K562 (cell line): ENCODE results near the gene UBAC2. TPM values are rescaled to one million over a fixed set of nuclear protein-coding genes. Genes with fewer than 3 reads are reported as not detected.

ENCODE experiments used
- ATAC-seq: fragments of 200-7000 bp; cut with Tn5 transposase; 3 replicates; pipeline ENCODE4 v1.9.1; 2020; ENCODE audit warnings: moderate library complexity
- BruUV-seq: library from RNA; stranded (reverse); fragments of 400-500 nt; replicated peaks from 2 replicates; lab custom pipeline; 2021; lab: Mats Ljungman, UMichigan
- CTCF ChIA-PET: fragments of 300-600 bp; formaldehyde crosslinking; extraction: SDS; loops from one replicate; lab custom pipeline; 2021; ENCODE audit warnings: low intra/inter-chr PET ratio; lab: Yijun Ruan, JAX
- POLR2A ChIA-PET: fragments of 300-600, 350-650 bp; sonication (Branson Sonifier 250); formaldehyde crosslinking; extraction: SDS; loops from one replicate; lab custom pipeline; 2021; ENCODE audit warnings: antibody characterized with exemption, inconsistent platforms; lab: Yijun Ruan, JAX
- DNase-seq, 4 experiments: peaks; one replicate each; pipeline versions ENCODE4 v3.0.0 to v3.0.0-alpha.2; 2011 to 2018; ENCODE audit warnings: low spot score in 3 of 4, mixed read lengths in 3 of 4; ENCODE audit errors: extremely low read depth in 1 of 4
- FAIRE-seq: peaks from 2 replicates; lab custom pipeline; 2011; peaks lifted over from hg19 to GRCh38; lab: Jason Lieb, UNC
- H2AFZ ChIP-seq: 2 replicates; pipeline ENCODE4 v1.6.0; 2011; ENCODE audit warnings: low read depth, low read length, control low read depth, inconsistent platforms
- H3K27ac ChIP-seq: fragments of 200-600 bp; 3 replicates; pipeline ENCODE4 v1.8.0; 2011; ENCODE audit warnings: low read depth, mild to moderate bottlenecking, control low read depth, inconsistent platforms, low read length, moderate library complexity, mixed read lengths; ENCODE audit errors: extremely low read depth
- H3K27me3 ChIP-seq, 2 experiments: fragments of 300-600 bp in 1 of 2; 2 replicates in 1 of 2; 3 replicates in 1 of 2; pipeline versions ENCODE4 v1.6.0 to v1.8.0; 2011; ENCODE audit warnings: inconsistent platforms in 2 of 2, low read length in 2 of 2, mild to moderate bottlenecking in 1 of 2, mixed read lengths in 1 of 2, moderate library complexity in 1 of 2; ENCODE audit not compliant: control insufficient read depth in 2 of 2, insufficient read depth in 2 of 2
- H3K36me3 ChIP-seq: fragments of 300-600 bp; 3 replicates; pipeline ENCODE4 v1.8.0; 2011; ENCODE audit warnings: mild to moderate bottlenecking, low read length, inconsistent platforms; ENCODE audit not compliant: control insufficient read depth, insufficient read depth
- H3K4me1 ChIP-seq, 2 experiments: fragments of 200-600 bp in 1 of 2; replicated peaks in 1 of 2; 2 replicates in 1 of 2; 3 replicates in 1 of 2; pipeline versions ENCODE4 v1.5.1 to v1.8.0; 2011; ENCODE audit warnings: inconsistent platforms in 2 of 2, low read length in 2 of 2, mild to moderate bottlenecking in 1 of 2, mixed read lengths in 1 of 2, moderate library complexity in 1 of 2; ENCODE audit not compliant: control insufficient read depth in 2 of 2, insufficient read depth in 2 of 2
- H3K4me2 ChIP-seq: 2 replicates; pipeline ENCODE4 v1.6.1; 2011; ENCODE audit warnings: low read length, control low read depth, inconsistent platforms, mixed read lengths; ENCODE audit not compliant: insufficient read depth
- H3K4me3 ChIP-seq: fragments of 200-600 bp; sonication (generic), shearing (Covaris generic); 2 replicates; pipeline ENCODE4 v1.5.1; 2016; ENCODE audit warnings: control low read depth, inconsistent platforms
- H3K79me2 ChIP-seq: fragments of 200-600 bp; 3 replicates; pipeline ENCODE4 v1.8.0; 2011; ENCODE audit warnings: low read length, inconsistent platforms; ENCODE audit not compliant: control insufficient read depth, insufficient read depth
- H3K9ac ChIP-seq, 2 experiments: 2 replicates each; pipeline versions ENCODE4 v1.6.0 to v1.6.1; 2011; ENCODE audit warnings: low read depth in 2 of 2, low read length in 2 of 2, control low read depth in 1 of 2, inconsistent platforms in 1 of 2, mild to moderate bottlenecking in 1 of 2, mixed read lengths in 1 of 2; ENCODE audit not compliant: insufficient read depth in 1 of 2
- H3K9me1 ChIP-seq: one replicate; pipeline ENCODE4 v1.6.0; 2011; ENCODE audit warnings: inconsistent platforms, mild to moderate bottlenecking, low read length, moderate library complexity; ENCODE audit not compliant: control insufficient read depth, insufficient read depth
- H3K9me3 ChIP-seq: replicated peaks from 2 replicates; pipeline ENCODE4 v1.5.1; 2011; ENCODE audit warnings: low read depth, low read length, inconsistent platforms; ENCODE audit not compliant: control insufficient read depth, insufficient read depth
- H4K20me1 ChIP-seq: replicated peaks from 2 replicates; pipeline ENCODE4 v1.6.1; 2011; ENCODE audit warnings: low read length, inconsistent platforms, mixed read lengths; ENCODE audit not compliant: control insufficient read depth, insufficient read depth
- CHCHD3 ChIP-seq: fragments of 250-450 bp; sonication (Bioruptor Pico); IDR thresholded peaks from 2 replicates; pipeline ENCODE4 v2.1.2; 2022; ENCODE audit warnings: mild to moderate bottlenecking
- FOXA3 ChIP-seq, 2 experiments: fragments of 450-650 bp in 1 of 2; sonication (generic) in 1 of 2; formaldehyde crosslinking; IDR thresholded peaks in 1 of 2; conservative IDR thresholded peaks in 1 of 2; 2 replicates each; pipeline versions ENCODE4 v1.4.0 to v1.8.0; 2020 to 2022; ENCODE audit warnings: mild to moderate bottlenecking in 2 of 2, missing genetic modification reagents in 1 of 2
- HDGF ChIP-seq: fragments of 450-650 bp; IDR thresholded peaks from 2 replicates; pipeline ENCODE4 v1.6.1; 2016
- JUN ChIP-seq, 2 experiments: sonication (generic) in 1 of 2; formaldehyde crosslinking in 1 of 2; IDR thresholded peaks; 2 replicates each; pipeline versions ENCODE4 v1.6.1 to v1.8.0; 2012 to 2022; ENCODE audit warnings: borderline replicate concordance in 2 of 2, mild to moderate bottlenecking in 2 of 2, improper control_type of control experiment in 1 of 2, low read depth in 1 of 2, low read length in 1 of 2, missing genetic modification reagents in 1 of 2
- RFX1 ChIP-seq: fragments of 450-650 bp; IDR thresholded peaks from 2 replicates; pipeline ENCODE4 v1.6.1; 2016; ENCODE audit warnings: mild to moderate bottlenecking, moderate library complexity
- SOX6 ChIP-seq: fragments of 450-650 bp; IDR thresholded peaks from 2 replicates; pipeline ENCODE4 v1.6.1; 2014; ENCODE audit warnings: mild to moderate bottlenecking
- TGIF2 ChIP-seq: sonication (generic); formaldehyde crosslinking; IDR thresholded peaks from 2 replicates; pipeline ENCODE4 v1.8.1; 2022; ENCODE audit warnings: mild to moderate bottlenecking, missing genetic modification reagents, moderate library complexity
- ZNF766 ChIP-seq: fragments of 200-800 bp; sonication (Bioruptor generic); conservative IDR thresholded peaks from 2 replicates; pipeline ENCODE4 v1.6.1; 2016; ENCODE audit warnings: missing genetic modification characterization, missing compliant biosample characterization
- WGBS: fragments of 100-300 bp; shearing (Covaris generic); methylation state at CpG from one replicate; pipeline ENCODE4 v1.1.6; 2016; ENCODE audit warnings: low coverage, mixed read lengths; ENCODE audit not compliant: insufficient coverage; ENCODE audit errors: missing lambda C conversion rate; 5-methylcytosine and 5-hydroxymethylcytosine counted together
- in situ Hi-C: fragments of 300-500 bp; cut with MboI; formaldehyde crosslinking; loops from 4 replicates; pipeline ENCODE4 v1.15.0; 2018; ENCODE audit warnings: inconsistent platforms, mixed read lengths
- intact Hi-C: fragments of 100-400 bp; cut with micrococcal nuclease; formaldehyde crosslinking; loops from 2 replicates; pipeline ENCODE4 v1.14.2; 2022
- polyA plus RNA-seq, 8 experiments: library from polyadenylated mRNA; depleted of rRNA in 4 of 8; stranded (reverse) in 5 of 8; unstranded in 3 of 8; fragments of >200 nt; fragmentation: Nextera tagmentation in 2 of 8; fragmentation: Illumina TruSeq in 1 of 8; extraction: Ambion mirVana in 2 of 8; extraction: Trizol in 1 of 8; gene quantifications; 2 replicates each; pipeline versions ENCODE4 v1.2.1 to v1.2.3, GENCODE V29; 2011 to 2014; ENCODE audit warnings: inconsistent platforms in 1 of 8, missing spikeins in 1 of 8
- total RNA-seq, 7 experiments: library from RNA; depleted of rRNA in 6 of 7; stranded (reverse); fragments of >200 nt in 6 of 7; fragmentation: Illumina TruSeq in 2 of 7; extraction: Trizol in 2 of 7; gene quantifications; 2 replicates each; pipeline versions ENCODE4 v1.2.1 to v1.2.3, GENCODE V29; 2011 to 2021; ENCODE audit warnings: low replicate concordance in 1 of 7
- TF ChIP-seq, protein P1 (sequence below), 2 experiments: fragments of 450-650 bp; IDR thresholded peaks; 2 replicates each; pipeline ENCODE4 v1.6.1; 2016

The UBAC2 gene
- total and polyA plus RNA-seq, 9 of the 15 experiments (the other 6 are each of a cell fraction or from before 2014, with no cell fraction given): 6.0 to 84.1 (median 32.3) TPM

DNA sequence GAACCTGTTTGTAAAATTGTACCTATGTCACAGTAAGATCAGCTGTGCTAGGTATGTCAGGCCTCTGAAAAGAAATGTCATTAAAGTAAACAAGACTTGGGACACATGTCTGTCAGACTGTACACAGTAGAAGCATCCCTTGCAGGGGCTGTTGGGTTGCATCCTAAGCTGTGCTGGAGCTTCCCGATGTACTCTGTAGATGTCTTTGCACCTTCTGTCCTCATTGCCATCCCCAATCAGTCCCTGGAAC is 155.3 kb downstream of the UBAC2 start:
- no TSS peak for BruUV-seq

DNA sequence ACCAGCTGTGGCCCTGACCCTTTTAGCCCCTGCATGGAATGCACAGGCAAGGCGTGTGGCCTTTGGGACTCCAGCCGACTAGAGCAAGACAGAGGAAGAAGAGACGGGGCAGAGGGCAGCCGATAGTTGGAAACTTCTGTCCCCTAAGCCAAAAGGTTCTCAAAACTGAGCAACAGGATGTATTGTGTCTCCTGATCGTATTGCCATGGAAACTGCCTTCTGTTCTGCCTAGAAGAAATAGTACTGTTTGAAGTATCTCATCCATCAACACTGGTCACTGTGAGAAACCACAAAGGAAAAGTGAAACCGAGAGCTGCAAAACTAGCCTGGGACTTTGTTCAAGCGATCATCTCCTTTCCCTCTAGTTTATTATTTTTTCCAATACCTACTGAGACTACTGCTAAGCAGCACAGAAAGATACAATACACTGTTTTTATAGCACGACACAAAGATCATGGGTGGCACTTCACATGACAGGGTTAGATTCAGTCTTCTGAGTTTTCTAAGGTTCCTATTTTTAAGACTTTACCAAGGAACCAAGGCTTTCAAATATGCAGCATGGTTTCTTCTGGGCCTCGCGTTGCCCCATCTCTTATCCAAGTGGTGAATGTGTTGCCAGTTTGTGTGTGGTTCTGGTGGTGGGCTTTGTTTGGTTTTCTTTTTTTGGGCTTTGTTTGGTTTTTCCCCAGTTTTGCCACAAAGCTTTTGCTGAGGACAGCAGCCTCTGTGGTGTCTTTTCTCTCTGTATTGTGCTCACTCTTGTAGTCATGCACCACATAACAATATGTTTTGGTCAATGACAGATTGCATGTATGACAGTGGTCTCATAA is 155.8 kb downstream of the UBAC2 start:
- peak overlapping the region; percentile 90 for H3K27ac ChIP-seq
- ChIA-PET CTCF (no interaction called here), POLR2A (interaction anchor here (0.8 to 1.3 kb wide), 4 partner anchors 9 to 26 kb away, joined by 3 to 4 read pairs (median 4); no protein-coding TSS in a partner anchor)
- intact Hi-C loops (no loop called here), in situ Hi-C loops (no loop called here)
- H3K9me3 ChIP-seq: no peaks in the 10 kb centered on the region
- H4K20me1 ChIP-seq: no peaks in the 10 kb centered on the region
- H3K9me1 ChIP-seq: peaks cover 4% of the 10 kb centered on the region
- peaks cover 2% of the 10 kb centered on the region; the same call in 2 of the 3 replicates for H3K79me2 ChIP-seq
- H3K9ac ChIP-seq: peak overlapping the region; percentile 40 to 58
- peak overlapping the region; percentile 65; the same call in 1 of the 2 replicates for H3K4me2 ChIP-seq
- peaks cover 47% of the 10 kb centered on the region; the same call in 2 of the 3 replicates for H3K36me3 ChIP-seq
- no peak for FAIRE-seq
- H3K4me1 ChIP-seq: peaks cover 8 to 25% of the 10 kb centered on the region in 2 experiments; a peak in 4 of 5 replicates
- WGBS: 58% methylated on average over 8 of the region's 10 CpGs
- no peak overlapping the region for H3K4me3 ChIP-seq
- H2AFZ ChIP-seq: no peak overlapping the region
- DNase-seq: peak in 1 of 4 experiments; percentile 48
- no TSS peak for BruUV-seq
- H3K27me3 ChIP-seq: no peaks in the 10 kb centered on the region
- ATAC-seq: peak; percentile 38
- TF ChIP-seq TGIF2 (CRISPR knock-in tag) (no peak), SOX6 (peak; percentile 19; the same call in 1 of the 2 replicates), ZNF766 (peak; percentile 78; the same call in 1 of the 2 replicates), RFX1 (peak; percentile 82), JUN (IDR thresholded peaks at IDR 0.05; ENCODE audit: borderline replicate concordance, low read depth, low read length) (no peak), JUN (CRISPR knock-in tag; IDR thresholded peaks at IDR 0.05; ENCODE audit: borderline replicate concordance) (no peak), CHCHD3 (no peak)
- TF ChIP-seq, protein P1, sequence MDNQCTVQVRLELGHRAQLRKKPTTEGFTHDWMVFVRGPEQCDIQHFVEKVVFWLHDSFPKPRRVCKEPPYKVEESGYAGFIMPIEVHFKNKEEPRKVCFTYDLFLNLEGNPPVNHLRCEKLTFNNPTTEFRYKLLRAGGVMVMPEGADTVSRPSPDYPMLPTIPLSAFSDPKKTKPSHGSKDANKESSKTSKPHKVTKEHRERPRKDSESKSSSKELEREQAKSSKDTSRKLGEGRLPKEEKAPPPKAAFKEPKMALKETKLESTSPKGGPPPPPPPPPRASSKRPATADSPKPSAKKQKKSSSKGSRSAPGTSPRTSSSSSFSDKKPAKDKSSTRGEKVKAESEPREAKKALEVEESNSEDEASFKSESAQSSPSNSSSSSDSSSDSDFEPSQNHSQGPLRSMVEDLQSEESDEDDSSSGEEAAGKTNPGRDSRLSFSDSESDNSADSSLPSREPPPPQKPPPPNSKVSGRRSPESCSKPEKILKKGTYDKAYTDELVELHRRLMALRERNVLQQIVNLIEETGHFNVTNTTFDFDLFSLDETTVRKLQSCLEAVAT (IDR thresholded peaks at IDR 0.05): 0 out of 4 replicates have a peak, but pooled peaks of 1 of the 2 experiments have one; percentile 36

More for the DNA sequence above, 155.3 kb downstream of the UBAC2 start:
- Histone ChIP-seq H3K4me3 (no peak overlapping the region), H3K27me3 (no peaks in the 10 kb centered on the region), H4K20me1 (no peaks in the 10 kb centered on the region), H3K79me2 (peaks cover 2% of the 10 kb centered on the region; the same call in 2 of the 3 replicates), H3K4me1 (peaks cover 8 to 25% of the 10 kb centered on the region in 2 experiments; a peak in 4 of 5 replicates), H3K27ac (peak overlapping the region; percentile 90; the same call in 2 of the 3 replicates), H2AFZ (no peak overlapping the region), H3K9me3 (no peaks in the 10 kb centered on the region), H3K9ac (peak overlapping the region in 1 of 2 experiments; percentile 58; a peak in 2 of 4 replicates), H3K36me3 (peaks cover 45% of the 10 kb centered on the region; the same call in 2 of the 3 replicates), H3K4me2 (0 out of 2 replicates have a peak overlapping the region, but pooled peaks have one; percentile 65), H3K9me1 (peaks cover 4% of the 10 kb centered on the region)
- TF ChIP-seq FOXA3 (CRISPR knock-in tag; conservative IDR thresholded peaks at IDR 0.05 in 1 of 2, IDR thresholded peaks at IDR 0.05 in 1 of 2) (peak in 1 of 2 experiments; percentile 72; a peak in 1 of 4 replicates), HDGF (no peak)
- intact Hi-C loops: no loop called here
- POLR2A ChIA-PET: interaction anchor here (1.0 to 1.3 kb wide), 2 partner anchors 8 to 26 kb away, joined by 3 to 4 read pairs; no protein-coding TSS in a partner anchor
- in situ Hi-C loops: no loop called here
- FAIRE-seq (no peak), DNase-seq (no peak), ATAC-seq (no peak; the same call in 2 of the 3 replicates)
- CTCF ChIA-PET: no interaction called here
- 63% methylated on average over 1 of the region's 1 CpG for WGBS
